Fibroblast of mammary gland (primary cell): ENCODE results near the gene PLLP.

Source experiments
- DNase-seq: peaks from one replicate; pipeline ENCODE4 v3.0.0-alpha.2; 2010; ENCODE audit warnings: low read depth
- H3K4me3 ChIP-seq: 2 replicates; pipeline ENCODE4 v1.5.1; 2011; ENCODE audit warnings: low read depth, mild to moderate bottlenecking, low read length, moderate library complexity; ENCODE audit not compliant: control insufficient read depth
- CTCF ChIP-seq: conservative IDR thresholded peaks from 2 replicates; pipeline ENCODE4 v1.5.1; 2011; ENCODE audit warnings: low read depth, low read length, inconsistent platforms; ENCODE audit not compliant: control insufficient read depth, insufficient read depth

The PLLP gene

GRCh38 chr16:57208926-57209325, 75.5 kb downstream of the PLLP start:
- no peak overlapping the region for H3K4me3 ChIP-seq
- no peak for TF ChIP-seq CTCF
- no peak for DNase-seq
